Measurements from ENCODE around the gene MIAT. TPM values are rescaled to one million over a fixed set of nuclear protein-coding genes. Genes with fewer than 3 reads are reported as not detected.
"Not testable (repeated sequence)": the region's sequence is repeated elsewhere in the genome, so short reads cannot be mapped to it uniquely, and the experiment has no call there.

The MIAT gene
- total and polyA plus RNA-seq, 2 donors (not counting 1 experiment from before 2014, with no cell fraction given): 1.9 to 10.2 TPM

DNA sequence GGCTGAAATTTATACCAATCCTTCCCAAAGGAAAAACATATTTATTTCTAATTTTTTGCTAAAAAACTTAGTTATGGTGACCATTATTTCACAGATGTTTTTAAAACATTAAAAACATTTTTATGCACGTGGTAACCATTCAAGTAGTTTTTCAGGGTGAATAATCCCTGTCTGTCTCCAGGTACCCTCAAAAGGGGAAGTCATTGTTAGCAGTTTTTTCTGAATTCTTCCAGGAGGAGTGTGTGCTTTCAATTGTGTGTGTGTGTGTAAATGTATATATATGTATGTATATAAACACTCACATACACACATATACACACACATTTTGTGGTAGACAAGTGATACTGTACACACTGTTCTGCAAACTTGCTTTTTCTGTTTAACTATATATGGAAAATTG is 43.9 kb downstream of the MIAT start:
- TF ChIP-seq, protein P1, sequence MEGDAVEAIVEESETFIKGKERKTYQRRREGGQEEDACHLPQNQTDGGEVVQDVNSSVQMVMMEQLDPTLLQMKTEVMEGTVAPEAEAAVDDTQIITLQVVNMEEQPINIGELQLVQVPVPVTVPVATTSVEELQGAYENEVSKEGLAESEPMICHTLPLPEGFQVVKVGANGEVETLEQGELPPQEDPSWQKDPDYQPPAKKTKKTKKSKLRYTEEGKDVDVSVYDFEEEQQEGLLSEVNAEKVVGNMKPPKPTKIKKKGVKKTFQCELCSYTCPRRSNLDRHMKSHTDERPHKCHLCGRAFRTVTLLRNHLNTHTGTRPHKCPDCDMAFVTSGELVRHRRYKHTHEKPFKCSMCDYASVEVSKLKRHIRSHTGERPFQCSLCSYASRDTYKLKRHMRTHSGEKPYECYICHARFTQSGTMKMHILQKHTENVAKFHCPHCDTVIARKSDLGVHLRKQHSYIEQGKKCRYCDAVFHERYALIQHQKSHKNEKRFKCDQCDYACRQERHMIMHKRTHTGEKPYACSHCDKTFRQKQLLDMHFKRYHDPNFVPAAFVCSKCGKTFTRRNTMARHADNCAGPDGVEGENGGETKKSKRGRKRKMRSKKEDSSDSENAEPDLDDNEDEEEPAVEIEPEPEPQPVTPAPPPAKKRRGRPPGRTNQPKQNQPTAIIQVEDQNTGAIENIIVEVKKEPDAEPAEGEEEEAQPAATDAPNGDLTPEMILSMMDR (conservative IDR thresholded peaks at IDR 0.05 in 1 of 2, IDR thresholded peaks at IDR 0.05 in 1 of 2; ENCODE audit: low read depth in 1 of 2, low read length in 2 of 2): no peak
- TF ChIP-seq EZH2 (IDR thresholded peaks at IDR 0.05; ENCODE audit: low read length, missing control alignments): no peak
- H3K36me3 ChIP-seq (ENCODE audit: control insufficient read depth, insufficient read depth, low read length): no peaks in the 10 kb centered on the region
- H3K9me3 ChIP-seq (ENCODE audit: control insufficient read depth, insufficient read depth, low read depth, low read length): no peaks in the 10 kb centered on the region
- no peak overlapping the region for H3K27ac ChIP-seq (ENCODE audit: insufficient read depth, low read length)
- no peak overlapping the region for H3K4me2 ChIP-seq (ENCODE audit: extremely low read depth, insufficient read depth, low read length)
- no peak overlapping the region for H2AFZ ChIP-seq (ENCODE audit: low read length)
- no peaks in the 10 kb centered on the region for H3K27me3 ChIP-seq (ENCODE audit: control insufficient read depth, insufficient read depth, low read length)
- H3K4me1 ChIP-seq (ENCODE audit: control insufficient read depth, extremely low read depth, insufficient read depth, low read length): no peaks in the 10 kb centered on the region
- H3K9ac ChIP-seq (ENCODE audit: insufficient read depth, low read length): no peak overlapping the region
- no peaks in the 10 kb centered on the region for H3K79me2 ChIP-seq (ENCODE audit: control insufficient read depth, insufficient read depth, low read length)
- H3K4me3 ChIP-seq (replicated peaks in 1 of 4; ENCODE audit: control extremely low read depth in 1 of 4, insufficient read depth in 1 of 4, low read depth in 3 of 4, low read length in 4 of 4): no peak overlapping the region
- no peaks in the 10 kb centered on the region for H4K20me1 ChIP-seq (ENCODE audit: control insufficient read depth, extremely low read depth, insufficient read depth, low read length)
- no peak for DNase-seq (ENCODE audit: low read depth in 2 of 2)

DNA sequence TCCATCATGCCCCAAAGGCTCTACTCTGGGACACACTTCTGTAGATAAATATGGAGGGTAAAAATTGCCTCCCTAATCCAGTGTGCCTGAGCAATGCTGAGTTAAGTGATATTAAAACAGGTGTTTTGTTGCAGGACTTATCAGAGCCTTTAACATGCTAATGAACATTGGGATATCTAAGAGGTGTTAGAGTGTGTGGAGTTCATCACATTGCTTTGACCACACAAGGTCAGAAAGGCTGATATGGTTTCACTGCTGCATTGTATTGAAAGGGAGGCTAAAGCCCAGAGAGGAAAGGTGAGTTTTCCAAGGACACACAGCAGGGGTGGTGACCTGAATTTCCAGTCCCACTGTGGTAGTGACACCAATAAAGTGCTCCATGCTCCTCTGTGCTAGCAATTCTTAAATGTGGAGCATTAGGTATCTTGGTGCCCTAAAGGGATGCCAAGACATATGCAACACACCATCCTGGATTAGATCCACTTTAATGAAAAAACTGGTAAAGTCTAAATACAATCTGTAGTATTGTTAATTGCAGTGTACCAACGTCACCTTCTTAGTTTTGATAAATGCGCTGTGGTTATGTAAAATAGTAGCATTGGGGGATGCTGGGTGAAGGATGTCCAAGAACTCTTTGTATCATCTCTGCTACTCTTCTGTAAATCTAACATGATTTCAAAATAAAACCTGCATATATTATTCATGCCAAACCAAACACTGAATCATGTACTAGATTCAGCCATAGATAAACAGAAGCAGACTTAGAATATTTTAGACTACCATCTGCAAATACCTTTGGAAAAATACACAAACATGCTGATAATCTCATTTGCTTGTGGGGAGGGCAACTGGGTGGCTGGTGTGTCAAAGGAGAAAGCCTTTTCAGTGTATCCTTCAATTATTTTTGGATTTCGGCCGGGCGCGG is 45.8 kb downstream of the MIAT start:
- H3K9me3 ChIP-seq (ENCODE audit: control insufficient read depth, insufficient read depth, low read depth, low read length): no peaks in the 10 kb centered on the region

DNA sequence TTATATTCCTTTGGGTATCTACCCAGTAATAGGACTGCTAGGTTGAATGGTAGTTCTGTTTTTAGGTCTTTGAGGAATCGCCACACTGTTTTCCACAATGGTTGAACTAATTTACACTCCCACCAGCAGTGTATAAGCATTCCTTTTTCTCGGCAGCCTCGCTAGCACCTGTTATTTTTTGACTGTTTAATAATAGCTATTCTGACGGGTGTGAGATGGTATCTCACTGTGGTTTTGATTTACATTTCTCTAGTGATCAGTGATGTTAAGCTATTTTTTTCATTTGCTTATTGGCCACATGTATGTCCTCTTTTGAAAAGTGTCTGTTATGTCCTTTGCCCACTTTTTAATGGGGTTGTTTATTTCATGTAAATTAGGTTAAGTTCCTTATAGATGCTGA is 48.0 kb downstream of the MIAT start:
- not testable (repeated sequence) for H3K4me3 ChIP-seq (replicated peaks in 1 of 4; ENCODE audit: control extremely low read depth in 1 of 4, insufficient read depth in 1 of 4, low read depth in 3 of 4, low read length in 4 of 4); H4K20me1 ChIP-seq (ENCODE audit: control insufficient read depth, extremely low read depth, insufficient read depth, low read length); H2AFZ ChIP-seq (ENCODE audit: low read length); H3K4me2 ChIP-seq (ENCODE audit: extremely low read depth, insufficient read depth, low read length); H3K9ac ChIP-seq (ENCODE audit: insufficient read depth, low read length); H3K27ac ChIP-seq (ENCODE audit: insufficient read depth, low read length); DNase-seq (ENCODE audit: low read depth in 2 of 2); H3K4me1 ChIP-seq (ENCODE audit: control insufficient read depth, extremely low read depth, insufficient read depth, low read length); H3K36me3 ChIP-seq (ENCODE audit: control insufficient read depth, insufficient read depth, low read length); H3K27me3 ChIP-seq (ENCODE audit: control insufficient read depth, insufficient read depth, low read length); H3K9me3 ChIP-seq (ENCODE audit: control insufficient read depth, insufficient read depth, low read depth, low read length); H3K79me2 ChIP-seq (ENCODE audit: control insufficient read depth, insufficient read depth, low read length)

More for the DNA sequence above, 45.8 kb downstream of the MIAT start:
- no peak for TF ChIP-seq EZH2 (IDR thresholded peaks at IDR 0.05; ENCODE audit: low read length, missing control alignments)
- TF ChIP-seq, protein P1 (conservative IDR thresholded peaks at IDR 0.05 in 1 of 2, IDR thresholded peaks at IDR 0.05 in 1 of 2; ENCODE audit: low read depth in 1 of 2, low read length in 2 of 2): no peak
- Histone ChIP-seq H2AFZ (ENCODE audit: low read length) (no peak overlapping the region), H3K79me2 (ENCODE audit: control insufficient read depth, insufficient read depth, low read length) (no peaks in the 10 kb centered on the region), H3K4me1 (ENCODE audit: control insufficient read depth, extremely low read depth, insufficient read depth, low read length) (no peaks in the 10 kb centered on the region), H3K27me3 (ENCODE audit: control insufficient read depth, insufficient read depth, low read length) (no peaks in the 10 kb centered on the region), H3K4me2 (ENCODE audit: extremely low read depth, insufficient read depth, low read length) (no peak overlapping the region), H3K36me3 (ENCODE audit: control insufficient read depth, insufficient read depth, low read length) (no peaks in the 10 kb centered on the region), H3K27ac (ENCODE audit: insufficient read depth, low read length) (no peak overlapping the region), H3K4me3 (replicated peaks in 1 of 4; ENCODE audit: control extremely low read depth in 1 of 4, insufficient read depth in 1 of 4, low read depth in 3 of 4, low read length in 4 of 4) (no peak overlapping the region), H3K9ac (ENCODE audit: insufficient read depth, low read length) (no peak overlapping the region), H4K20me1 (ENCODE audit: control insufficient read depth, extremely low read depth, insufficient read depth, low read length) (no peaks in the 10 kb centered on the region)
- peak; percentile 77 to 87 for DNase-seq (ENCODE audit: low read depth in 2 of 2)
